ENCODE measurements around the gene MS4A14.
"Not testable (repeated sequence)": the region's sequence is repeated elsewhere in the genome, so short reads cannot be mapped to it uniquely, and the experiment has no call there.

The MS4A14 gene

GRCh38 chr11:60396382-60396781 lies at the start of gene MS4A14:
TSS of gene MS4A14 (plus strand) at chr11:60396459. CDS start at chr11:60396579, 120 bp downstream.
- DNase-seq (ENCODE audit: low read depth in 2 of 2): no peak

GRCh38 chr11:60347084-60347797 lies 49.0 kb upstream of the MS4A14 start:
- DNase-seq (ENCODE audit: low read depth in 2 of 2): no peak

GRCh38 chr11:60348116-60348515 lies 48.1 kb upstream of the MS4A14 start:
- DNase-seq (ENCODE audit: low read depth in 2 of 2): no peak

GRCh38 chr11:60349990-60350389 lies 46.3 kb upstream of the MS4A14 start:
- no peak for DNase-seq (ENCODE audit: low read depth in 2 of 2)

GRCh38 chr11:60357771-60358170 lies 38.5 kb upstream of the MS4A14 start:
- DNase-seq (ENCODE audit: low read depth in 2 of 2): no peak

GRCh38 chr11:60360621-60361020 lies 35.6 kb upstream of the MS4A14 start:
- DNase-seq (ENCODE audit: low read depth in 2 of 2): no peak

GRCh38 chr11:60362241-60362640 lies 34.0 kb upstream of the MS4A14 start:
- no peak for DNase-seq (ENCODE audit: low read depth in 2 of 2)

GRCh38 chr11:60363542-60364470 lies 32.5 kb upstream of the MS4A14 start:
- peak; percentile 31 to 35 for DNase-seq (ENCODE audit: low read depth in 2 of 2)

- not testable (repeated sequence) for DNase-seq (ENCODE audit: low read depth in 2 of 2)
These were observed 29.9 kb upstream of the MS4A14 start for GRCh38 chr11:60366262-60366904.

GRCh38 chr11:60367009-60367408 lies 29.2 kb upstream of the MS4A14 start:
- DNase-seq (ENCODE audit: low read depth in 2 of 2): no peak

GRCh38 chr11:60367896-60368295 lies 28.4 kb upstream of the MS4A14 start:
- no peak for DNase-seq (ENCODE audit: low read depth in 2 of 2)

- no peak for DNase-seq (ENCODE audit: low read depth in 2 of 2)
These were observed 25.9 kb upstream of the MS4A14 start for GRCh38 chr11:60370252-60370810.

- no peak for DNase-seq (ENCODE audit: low read depth in 2 of 2)
These were observed 25.4 kb upstream of the MS4A14 start for GRCh38 chr11:60370811-60371298.

- DNase-seq (ENCODE audit: low read depth in 2 of 2): no peak
These were observed 24.9 kb upstream of the MS4A14 start for GRCh38 chr11:60371386-60371785.

- no peak for DNase-seq (ENCODE audit: low read depth in 2 of 2)
These were observed 24.4 kb upstream of the MS4A14 start for GRCh38 chr11:60371854-60372253.

- DNase-seq (ENCODE audit: low read depth in 2 of 2): no peak
These were observed 23.5 kb upstream of the MS4A14 start for GRCh38 chr11:60372767-60373166.

GRCh38 chr11:60375316-60375715 lies 20.9 kb upstream of the MS4A14 start:
- no peak for DNase-seq (ENCODE audit: low read depth in 2 of 2)

GRCh38 chr11:60376601-60377000 lies 19.7 kb upstream of the MS4A14 start:
- DNase-seq (ENCODE audit: low read depth in 2 of 2): no peak

GRCh38 chr11:60377401-60378136 lies 18.7 kb upstream of the MS4A14 start:
- DNase-seq (ENCODE audit: low read depth in 2 of 2): no peak

GRCh38 chr11:60378354-60378753 lies 17.9 kb upstream of the MS4A14 start, which contains the start of gene MS4A7:
TSS of gene MS4A7 (plus strand) at chr11:60378532. CDS start at chr11:60383142, 4,610 bp downstream.
- no peak for DNase-seq (ENCODE audit: low read depth in 2 of 2)
